ENCODE results near the gene ARHGAP11A. TPM values are rescaled to one million over a fixed set of nuclear protein-coding genes. Genes with fewer than 3 reads are reported as not detected.

ARHGAP11A gene
- total RNA-seq, 2 experiments from 2014 or later = 50.5 to 134 TPM

DNA sequence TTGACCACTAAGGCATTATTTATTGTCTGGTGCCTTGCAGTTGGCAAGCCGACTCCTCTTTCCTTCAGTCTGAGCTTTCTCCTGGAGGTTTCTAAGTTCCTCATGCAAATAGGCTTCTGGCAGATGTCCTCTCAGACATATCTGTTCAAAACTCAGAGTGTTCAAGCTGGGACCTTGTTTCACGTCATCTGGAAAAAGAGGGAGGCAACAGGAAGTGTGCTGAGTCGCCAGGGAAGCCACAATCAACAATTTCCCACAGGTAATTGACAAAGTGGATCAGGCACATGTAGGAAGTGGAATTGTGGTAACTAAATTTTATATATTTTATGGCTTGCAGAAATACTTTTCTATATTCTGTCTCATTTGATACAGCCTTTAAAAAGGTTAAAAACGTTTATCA lies 40.8 kb downstream of the ARHGAP11A start:
- Histone ChIP-seq H3K9me2 (ENCODE audit: insufficient read depth, low read length) (no peaks in the 10 kb centered on the region), H3K4me1 (ENCODE audit: insufficient read depth, low read length, poor library complexity, severe bottlenecking) (no peaks in the 10 kb centered on the region), H3K79me2 (ENCODE audit: insufficient read depth, low read depth, low read length) (no peaks in the 10 kb centered on the region), H3K4me2 (ENCODE audit: low read length) (no peak overlapping the region), H3K9me3 (ENCODE audit: low read length) (no peaks in the 10 kb centered on the region), H3K4me3 (ENCODE audit: low read depth, low read length, poor library complexity, severe bottlenecking) (no peak overlapping the region), H4K20me1 (ENCODE audit: insufficient read depth, low read length) (no peaks in the 10 kb centered on the region), H2AFZ (ENCODE audit: low read length) (no peak overlapping the region), H3K36me3 (ENCODE audit: insufficient read depth, low read length) (peaks cover 89% of the 10 kb centered on the region), H3K27ac (ENCODE audit: low read depth, low read length, poor library complexity, severe bottlenecking) (no peak overlapping the region)
- POLR2A ChIA-PET = interaction anchor here (1.2 to 1.3 kb wide), 2 partner anchors 10 kb away, joined by 3 to 6 read pairs; no protein-coding TSS in a partner anchor
- no peak for DNase-seq (ENCODE audit: low spot score)
- no TSS peak for BruUV-seq (replicated peaks)
- intact Hi-C loops (cut with micrococcal nuclease; ENCODE audit: unreplicated experiment) = no loop called here
- CTCF ChIA-PET (ENCODE audit: unreplicated experiment) = no interaction called here
- TF ChIP-seq, protein P1, sequence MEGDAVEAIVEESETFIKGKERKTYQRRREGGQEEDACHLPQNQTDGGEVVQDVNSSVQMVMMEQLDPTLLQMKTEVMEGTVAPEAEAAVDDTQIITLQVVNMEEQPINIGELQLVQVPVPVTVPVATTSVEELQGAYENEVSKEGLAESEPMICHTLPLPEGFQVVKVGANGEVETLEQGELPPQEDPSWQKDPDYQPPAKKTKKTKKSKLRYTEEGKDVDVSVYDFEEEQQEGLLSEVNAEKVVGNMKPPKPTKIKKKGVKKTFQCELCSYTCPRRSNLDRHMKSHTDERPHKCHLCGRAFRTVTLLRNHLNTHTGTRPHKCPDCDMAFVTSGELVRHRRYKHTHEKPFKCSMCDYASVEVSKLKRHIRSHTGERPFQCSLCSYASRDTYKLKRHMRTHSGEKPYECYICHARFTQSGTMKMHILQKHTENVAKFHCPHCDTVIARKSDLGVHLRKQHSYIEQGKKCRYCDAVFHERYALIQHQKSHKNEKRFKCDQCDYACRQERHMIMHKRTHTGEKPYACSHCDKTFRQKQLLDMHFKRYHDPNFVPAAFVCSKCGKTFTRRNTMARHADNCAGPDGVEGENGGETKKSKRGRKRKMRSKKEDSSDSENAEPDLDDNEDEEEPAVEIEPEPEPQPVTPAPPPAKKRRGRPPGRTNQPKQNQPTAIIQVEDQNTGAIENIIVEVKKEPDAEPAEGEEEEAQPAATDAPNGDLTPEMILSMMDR (conservative IDR thresholded peaks at IDR 0.05; ENCODE audit: low read length) = no peak
- TF ChIP-seq EZH2phosphoT487 (IDR thresholded peaks at IDR 0.05; ENCODE audit: borderline replicate concordance, low read depth, low read length) = no peak

DNA sequence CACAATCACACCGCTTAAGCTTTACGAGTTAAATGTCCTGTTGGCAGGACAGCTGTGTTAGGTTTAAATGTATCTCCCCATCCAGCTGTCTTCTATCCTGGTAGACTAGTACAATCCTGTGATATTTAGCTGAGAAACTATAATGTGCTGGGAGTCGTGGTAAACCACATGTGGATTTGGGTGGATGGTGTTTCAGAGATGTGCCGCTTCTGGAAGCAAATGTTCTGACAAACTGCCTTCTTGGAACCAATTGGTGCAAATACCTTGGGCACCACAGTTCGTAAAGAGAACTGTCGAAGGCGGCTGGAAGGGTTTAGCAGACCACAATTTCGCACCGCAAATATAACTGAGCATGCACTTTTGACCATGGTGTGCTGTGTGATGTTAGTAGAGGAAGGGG lies 41.2 kb downstream of the ARHGAP11A start:
- Histone ChIP-seq H3K9me3 (ENCODE audit: low read length) (no peaks in the 10 kb centered on the region), H3K4me3 (ENCODE audit: low read depth, low read length, poor library complexity, severe bottlenecking) (no peak overlapping the region), H3K27ac (ENCODE audit: low read depth, low read length, poor library complexity, severe bottlenecking) (no peak overlapping the region), H4K20me1 (ENCODE audit: insufficient read depth, low read length) (no peaks in the 10 kb centered on the region), H2AFZ (ENCODE audit: low read length) (no peak overlapping the region), H3K9me2 (ENCODE audit: insufficient read depth, low read length) (no peaks in the 10 kb centered on the region), H3K4me1 (ENCODE audit: insufficient read depth, low read length, poor library complexity, severe bottlenecking) (no peaks in the 10 kb centered on the region), H3K36me3 (ENCODE audit: insufficient read depth, low read length) (peaks cover 85% of the 10 kb centered on the region), H3K79me2 (ENCODE audit: insufficient read depth, low read depth, low read length) (no peaks in the 10 kb centered on the region), H3K4me2 (ENCODE audit: low read length) (no peak overlapping the region)
- intact Hi-C loops (cut with micrococcal nuclease; ENCODE audit: unreplicated experiment) = no loop called here
- TF ChIP-seq, protein P1 (conservative IDR thresholded peaks at IDR 0.05; ENCODE audit: low read length) = no peak
- no peak for TF ChIP-seq EZH2phosphoT487 (IDR thresholded peaks at IDR 0.05; ENCODE audit: borderline replicate concordance, low read depth, low read length)
- BruUV-seq (replicated peaks) = no TSS peak
- DNase-seq (ENCODE audit: low spot score) = no peak
- CTCF ChIA-PET (ENCODE audit: unreplicated experiment) = no interaction called here
- POLR2A ChIA-PET = interaction anchor here (1.3 kb wide), 1 partner anchor 10 kb away, joined by 3 read pairs; no protein-coding TSS in a partner anchor

DNA sequence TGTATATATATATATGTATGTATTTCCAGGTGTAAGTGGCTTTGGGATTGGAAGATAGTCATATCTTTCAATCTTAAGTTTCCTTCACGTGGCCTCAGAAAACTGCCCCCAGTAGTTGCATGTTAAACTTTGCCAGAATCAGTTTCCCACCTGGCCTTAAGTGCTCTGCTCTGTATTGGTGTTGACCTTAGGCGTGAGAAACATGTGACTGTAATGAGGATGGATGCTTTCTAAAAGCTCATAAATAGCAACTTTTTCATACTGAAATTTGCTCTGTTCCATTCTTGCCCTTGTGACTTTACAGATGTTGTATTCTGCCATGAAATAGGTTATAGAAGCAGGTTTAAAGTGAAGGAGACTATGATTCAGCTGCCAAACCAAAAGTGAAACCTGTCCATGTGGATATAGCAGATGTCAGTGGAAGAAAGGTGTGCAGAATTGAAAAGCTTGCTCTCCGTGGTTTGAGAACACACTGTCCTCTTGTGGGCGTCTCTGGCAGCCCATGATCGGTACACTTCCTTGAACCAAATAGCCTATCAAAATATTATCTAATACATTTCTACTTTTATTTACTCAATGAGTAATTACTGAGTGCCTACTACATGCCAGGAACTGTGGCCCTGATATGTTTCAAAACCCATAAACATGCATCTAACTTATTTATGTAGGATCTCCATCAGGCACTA lies 42.0 kb downstream of the ARHGAP11A start:
- DNase-seq (ENCODE audit: low spot score) = no peak
- no peak overlapping the region for H3K4me2 ChIP-seq (ENCODE audit: low read length)

More for the DNA sequence above, 42.0 kb downstream of the ARHGAP11A start:
- POLR2A ChIA-PET = interaction anchor here (1.3 kb wide), 1 partner anchor 11 kb away, joined by 3 read pairs; no protein-coding TSS in a partner anchor
- Histone ChIP-seq H4K20me1 (ENCODE audit: insufficient read depth, low read length) (no peaks in the 10 kb centered on the region), H3K27ac (ENCODE audit: low read depth, low read length, poor library complexity, severe bottlenecking) (no peak overlapping the region), H3K9me3 (ENCODE audit: low read length) (no peaks in the 10 kb centered on the region), H3K4me1 (ENCODE audit: insufficient read depth, low read length, poor library complexity, severe bottlenecking) (no peaks in the 10 kb centered on the region), H3K9me2 (ENCODE audit: insufficient read depth, low read length) (no peaks in the 10 kb centered on the region), H3K79me2 (ENCODE audit: insufficient read depth, low read depth, low read length) (no peaks in the 10 kb centered on the region), H3K36me3 (ENCODE audit: insufficient read depth, low read length) (peaks cover 77% of the 10 kb centered on the region), H3K4me3 (ENCODE audit: low read depth, low read length, poor library complexity, severe bottlenecking) (no peak overlapping the region), H2AFZ (ENCODE audit: low read length) (no peak overlapping the region)
- BruUV-seq (replicated peaks) = no TSS peak
- CTCF ChIA-PET (ENCODE audit: unreplicated experiment) = no interaction called here
- intact Hi-C loops (cut with micrococcal nuclease; ENCODE audit: unreplicated experiment) = no loop called here
- TF ChIP-seq, protein P1 (conservative IDR thresholded peaks at IDR 0.05; ENCODE audit: low read length) = 0 out of 2 replicates have a peak, but pooled peaks have one; percentile 25
- no peak for TF ChIP-seq EZH2phosphoT487 (IDR thresholded peaks at IDR 0.05; ENCODE audit: borderline replicate concordance, low read depth, low read length)

Data from OCI-LY7 (cell line).